Measurements from ENCODE around the gene PRKD3.

Gene PRKD3

DNA sequence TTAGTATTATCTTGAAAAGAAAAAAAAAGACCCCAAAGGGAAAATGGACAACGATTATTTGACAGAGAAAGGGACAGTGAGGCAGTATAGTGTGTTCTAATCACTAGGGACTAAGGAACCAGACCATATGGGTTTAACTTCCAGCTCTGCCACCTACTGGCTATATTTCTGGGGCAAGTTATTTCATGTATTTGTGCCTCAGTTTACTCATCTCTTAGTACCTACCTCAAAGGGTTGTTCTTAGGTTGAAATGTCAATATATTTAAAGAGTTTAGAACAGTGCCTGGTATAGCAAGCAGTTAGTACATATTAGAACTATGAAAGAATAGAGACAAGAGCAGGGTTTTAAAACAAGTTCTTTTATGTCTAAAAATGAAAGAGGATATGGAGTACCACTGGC is 42.7 kb downstream of the PRKD3 start:
- DNase-seq = no peak
- in situ Hi-C loops (cut with MboI; ENCODE audit: low pct_unique_long_range_greater_than_20kb, low sequenced_read_pairs) = no loop called here

DNA sequence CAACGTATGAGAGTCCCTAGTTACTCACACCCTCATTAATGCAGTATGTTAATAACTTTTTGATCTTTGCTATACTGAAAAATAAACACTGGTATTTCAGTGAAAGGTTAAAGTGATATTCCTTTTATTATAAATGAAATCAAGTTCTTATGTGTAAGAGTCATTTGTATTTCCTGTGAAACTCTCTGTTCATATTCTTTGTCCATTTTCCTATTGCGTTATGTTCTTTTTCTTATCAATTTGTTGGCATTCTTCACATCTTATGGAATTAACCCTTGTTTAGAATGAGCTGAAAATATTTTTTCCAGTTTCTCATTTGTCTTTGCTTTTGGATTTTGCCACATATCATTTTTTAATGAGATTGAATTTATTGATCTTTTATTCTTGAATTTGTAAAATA is 48.3 kb downstream of the PRKD3 start:
- DNase-seq = no peak
- in situ Hi-C loops (cut with MboI; ENCODE audit: low pct_unique_long_range_greater_than_20kb, low sequenced_read_pairs) = no loop called here

Measured in KBM-7 (cell line).